Measurements from ENCODE around the gene GRIK4. TPM values are rescaled to one million over a fixed set of nuclear protein-coding genes. Genes with fewer than 3 reads are reported as not detected.

GRIK4 gene
- total and polyA plus RNA-seq, 4 donors: 0.05 to 0.25 (median 0.06) TPM; not detected in 1

GRCh38 chr11:120911943-120912342, 400.4 kb downstream of the GRIK4 start:
- TF ChIP-seq ZBTB33 (IDR thresholded peaks at IDR 0.05) (no peak), ATF3 (IDR thresholded peaks at IDR 0.05) (no peak), HNF4A (conservative IDR thresholded peaks at IDR 0.05) (no peak), MAX (IDR thresholded peaks at IDR 0.05) (no peak), HNF4G (IDR thresholded peaks at IDR 0.05) (no peak), YY1 (IDR thresholded peaks at IDR 0.05) (no peak), TAF1 (conservative IDR thresholded peaks at IDR 0.05) (no peak), GABPA (IDR thresholded peaks at IDR 0.05 in 1 of 2, conservative IDR thresholded peaks at IDR 0.05 in 1 of 2) (no peak), RXRA (IDR thresholded peaks at IDR 0.05) (no peak)
- Histone ChIP-seq H3K4me3 (ENCODE audit: low read depth in 1 of 3, low read length in 3 of 3) (no peak overlapping the region), H3K27me3 (ENCODE audit: control insufficient read depth in 4 of 4, insufficient read depth in 4 of 4, low read length in 3 of 4) (peaks cover 0 to 2% (median 0%) of the 10 kb centered on the region in 4 donors), H3K27ac (ENCODE audit: low read depth in 1 of 2, low read length in 2 of 2) (no peak overlapping the region), H3K9ac (ENCODE audit: low read depth in 1 of 2, low read length in 2 of 2) (no peak overlapping the region), H3K9me3 (ENCODE audit: control insufficient read depth in 4 of 4, low read length in 3 of 4) (no peaks in the 10 kb centered on the region), H3K36me3 (ENCODE audit: control insufficient read depth in 4 of 4, insufficient read depth in 3 of 4, low read depth in 1 of 4, low read length in 3 of 4) (no peaks in the 10 kb centered on the region), H3K4me1 (ENCODE audit: control insufficient read depth in 4 of 4, insufficient read depth in 4 of 4, low read length in 3 of 4) (no peaks in the 10 kb centered on the region)
- no peak for DNase-seq (ENCODE audit: low spot score)
- WGBS: 84% methylated on average over 3 of the region's 3 CpGs

GRCh38 chr11:120912504-120912903, 401.0 kb downstream of the GRIK4 start:
- Histone ChIP-seq H3K9ac (ENCODE audit: low read depth in 1 of 2, low read length in 2 of 2) (no peak overlapping the region), H3K27ac (ENCODE audit: low read depth in 1 of 2, low read length in 2 of 2) (no peak overlapping the region), H3K4me3 (ENCODE audit: low read depth in 1 of 3, low read length in 3 of 3) (no peak overlapping the region), H3K27me3 (ENCODE audit: control insufficient read depth in 4 of 4, insufficient read depth in 4 of 4, low read length in 3 of 4) (peaks cover 0 to 2% (median 0%) of the 10 kb centered on the region in 4 donors), H3K36me3 (ENCODE audit: control insufficient read depth in 4 of 4, insufficient read depth in 3 of 4, low read depth in 1 of 4, low read length in 3 of 4) (no peaks in the 10 kb centered on the region), H3K9me3 (ENCODE audit: control insufficient read depth in 4 of 4, low read length in 3 of 4) (no peaks in the 10 kb centered on the region), H3K4me1 (ENCODE audit: control insufficient read depth in 4 of 4, insufficient read depth in 4 of 4, low read length in 3 of 4) (no peaks in the 10 kb centered on the region)
- peak; percentile 38 to 57 for TF ChIP-seq RAD21 (IDR thresholded peaks at IDR 0.05)
- peak; percentile 25 for TF ChIP-seq CTCF (IDR thresholded peaks at IDR 0.05; ENCODE audit: low read depth, low read length, missing input control)
- no peak for TF ChIP-seq RXRA (IDR thresholded peaks at IDR 0.05)
- 46% methylated on average over 5 of the region's 5 CpGs for WGBS
- DNase-seq (ENCODE audit: low spot score): no peak

GRCh38 chr11:120912915-120913314, 401.4 kb downstream of the GRIK4 start:
- WGBS: 91% methylated on average over 2 of the region's 2 CpGs
- no peaks in the 10 kb centered on the region for H3K4me1 ChIP-seq (ENCODE audit: control insufficient read depth in 4 of 4, insufficient read depth in 4 of 4, low read length in 3 of 4)
- H3K4me3 ChIP-seq (ENCODE audit: low read depth in 1 of 3, low read length in 3 of 3): no peak overlapping the region
- peaks cover 0 to 2% (median 0%) of the 10 kb centered on the region in 4 donors for H3K27me3 ChIP-seq (ENCODE audit: control insufficient read depth in 4 of 4, insufficient read depth in 4 of 4, low read length in 3 of 4)
- no peaks in the 10 kb centered on the region for H3K9me3 ChIP-seq (ENCODE audit: control insufficient read depth in 4 of 4, low read length in 3 of 4)
- no peaks in the 10 kb centered on the region for H3K36me3 ChIP-seq (ENCODE audit: control insufficient read depth in 4 of 4, insufficient read depth in 3 of 4, low read depth in 1 of 4, low read length in 3 of 4)
- no peak overlapping the region for H3K9ac ChIP-seq (ENCODE audit: low read depth in 1 of 2, low read length in 2 of 2)
- no peak overlapping the region for H3K27ac ChIP-seq (ENCODE audit: low read depth in 1 of 2, low read length in 2 of 2)
- no peak for DNase-seq (ENCODE audit: low spot score)
- TF ChIP-seq RXRA (IDR thresholded peaks at IDR 0.05) (no peak), ATF3 (IDR thresholded peaks at IDR 0.05) (no peak), ZBTB33 (IDR thresholded peaks at IDR 0.05) (no peak), HNF4G (IDR thresholded peaks at IDR 0.05) (no peak), RAD21 (IDR thresholded peaks at IDR 0.05) (no peak), GABPA (IDR thresholded peaks at IDR 0.05 in 1 of 2, conservative IDR thresholded peaks at IDR 0.05 in 1 of 2) (no peak), EGR1 (IDR thresholded peaks at IDR 0.05; ENCODE audit: low read depth in 2 of 2) (no peak), YY1 (IDR thresholded peaks at IDR 0.05) (no peak), CTCF (IDR thresholded peaks at IDR 0.05; ENCODE audit: low read depth, low read length, missing input control) (no peak), FOXA1 (IDR thresholded peaks at IDR 0.05) (no peak), TAF1 (conservative IDR thresholded peaks at IDR 0.05) (no peak), SP1 (IDR thresholded peaks at IDR 0.05) (no peak), HNF4A (conservative IDR thresholded peaks at IDR 0.05) (no peak)

Measured in liver (tissue), 9 donors.